ENCODE results near the gene RPS6KB1. TPM values are rescaled to one million over a fixed set of nuclear protein-coding genes. Genes with fewer than 3 reads are reported as not detected.

RPS6KB1 gene
- polyA plus RNA-seq, 3 donors: 15.8 to 15.9 (median 15.9) TPM

DNA sequence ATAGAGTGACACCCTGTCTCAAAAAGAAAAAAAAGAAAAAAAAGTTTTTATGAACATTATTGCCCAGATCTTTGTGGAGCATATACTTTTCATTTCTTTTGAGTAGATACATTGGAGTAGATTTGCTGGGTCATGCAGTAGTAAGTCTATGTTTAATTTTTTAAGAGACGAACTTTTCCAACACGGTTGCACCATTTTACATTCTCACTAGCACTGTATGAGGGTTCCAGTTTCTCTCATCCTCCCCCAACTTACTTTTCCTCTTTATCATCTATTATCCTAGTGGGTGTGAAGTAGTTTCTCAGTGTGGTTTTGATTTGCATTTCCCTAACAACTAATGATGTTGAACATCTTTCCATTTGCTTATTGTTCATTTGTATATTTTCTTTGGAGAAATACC lies 10.5 kb downstream of the RPS6KB1 start:
- H3K4me1 ChIP-seq (ENCODE audit: control insufficient read depth in 1 of 2, insufficient read depth in 2 of 2, low read length in 2 of 2): no peaks in the 10 kb centered on the region
- no peak overlapping the region for H3K9ac ChIP-seq (ENCODE audit: insufficient read depth, low read length, poor library complexity, severe bottlenecking)
- H3K36me3 ChIP-seq (replicated peaks in 1 of 2; ENCODE audit: control insufficient read depth in 1 of 2, insufficient read depth in 2 of 2, low read length in 2 of 2): peaks cover 5 to 11% of the 10 kb centered on the region in 2 donors
- H3K4me1 Mint-ChIP-seq: peaks cover 10% of the 10 kb centered on the region
- H3K36me3 Mint-ChIP-seq: peaks cover 7 to 37% of the 10 kb centered on the region in 2 donors
- H3K4me3 Mint-ChIP-seq: no peak overlapping the region
- peaks cover 94% of the 10 kb centered on the region for H3K79me2 ChIP-seq (ENCODE audit: insufficient read depth, low read length)
- no peak overlapping the region for H3K4me3 ChIP-seq (replicated peaks in 1 of 3; ENCODE audit: low read depth in 2 of 3, low read length in 3 of 3)
- no peak for DNase-seq
- H4K20me1 ChIP-seq (ENCODE audit: insufficient read depth, low read length): peaks cover 84% of the 10 kb centered on the region
- no peaks in the 10 kb centered on the region for H3K9me3 Mint-ChIP-seq
- TF ChIP-seq, protein P1, sequence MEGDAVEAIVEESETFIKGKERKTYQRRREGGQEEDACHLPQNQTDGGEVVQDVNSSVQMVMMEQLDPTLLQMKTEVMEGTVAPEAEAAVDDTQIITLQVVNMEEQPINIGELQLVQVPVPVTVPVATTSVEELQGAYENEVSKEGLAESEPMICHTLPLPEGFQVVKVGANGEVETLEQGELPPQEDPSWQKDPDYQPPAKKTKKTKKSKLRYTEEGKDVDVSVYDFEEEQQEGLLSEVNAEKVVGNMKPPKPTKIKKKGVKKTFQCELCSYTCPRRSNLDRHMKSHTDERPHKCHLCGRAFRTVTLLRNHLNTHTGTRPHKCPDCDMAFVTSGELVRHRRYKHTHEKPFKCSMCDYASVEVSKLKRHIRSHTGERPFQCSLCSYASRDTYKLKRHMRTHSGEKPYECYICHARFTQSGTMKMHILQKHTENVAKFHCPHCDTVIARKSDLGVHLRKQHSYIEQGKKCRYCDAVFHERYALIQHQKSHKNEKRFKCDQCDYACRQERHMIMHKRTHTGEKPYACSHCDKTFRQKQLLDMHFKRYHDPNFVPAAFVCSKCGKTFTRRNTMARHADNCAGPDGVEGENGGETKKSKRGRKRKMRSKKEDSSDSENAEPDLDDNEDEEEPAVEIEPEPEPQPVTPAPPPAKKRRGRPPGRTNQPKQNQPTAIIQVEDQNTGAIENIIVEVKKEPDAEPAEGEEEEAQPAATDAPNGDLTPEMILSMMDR (IDR thresholded peaks at IDR 0.05): no peak
- WGBS (ENCODE audit: insufficient coverage): no CpG with 5 or more reads among the region's 2 CpGs
- H3K27me3 Mint-ChIP-seq (ENCODE audit: low read depth in 3 of 3): no peaks in the 10 kb centered on the region
- no peaks in the 10 kb centered on the region for H3K9me3 ChIP-seq (replicated peaks in 1 of 2; ENCODE audit: control insufficient read depth in 1 of 2, insufficient read depth in 1 of 2, low read length in 2 of 2)
- intact Hi-C loops (cut with micrococcal nuclease): no loop called here
- no peak overlapping the region for H3K4me2 ChIP-seq (replicated peaks; ENCODE audit: extremely low read depth, low read length, poor library complexity, severe bottlenecking)
- no peak overlapping the region for H2AFZ ChIP-seq (ENCODE audit: insufficient read depth, low read depth, low read length, poor library complexity, severe bottlenecking)
- peak overlapping the region in 1 of 7 donors; percentile 0 for H3K27ac Mint-ChIP-seq
- H3K27me3 ChIP-seq (ENCODE audit: control insufficient read depth in 2 of 2, insufficient read depth in 2 of 2, low read length in 2 of 2): no peaks in the 10 kb centered on the region
- no peak overlapping the region for H3K27ac ChIP-seq (ENCODE audit: low read depth in 1 of 2, low read length in 2 of 2)

DNA sequence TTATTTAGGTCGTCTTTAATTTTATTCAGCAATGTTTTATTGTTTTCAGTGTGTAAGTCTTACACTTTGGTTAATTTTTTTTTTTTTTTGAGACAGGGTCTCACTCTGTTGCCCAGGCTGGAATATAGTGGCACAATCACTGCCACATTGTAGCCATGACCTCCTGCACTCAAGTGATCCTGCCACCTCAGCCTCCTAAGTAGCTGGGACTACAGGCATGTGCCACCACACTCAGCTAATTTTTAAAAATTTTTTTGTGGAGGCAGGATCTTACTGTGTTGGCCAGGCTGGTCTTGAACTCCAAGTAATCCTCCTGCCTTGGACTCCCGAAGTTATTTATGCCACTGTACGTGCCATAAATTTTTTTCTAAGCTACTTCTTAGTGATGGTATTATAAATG lies 14.5 kb downstream of the RPS6KB1 start:
- H3K36me3 Mint-ChIP-seq: peaks cover 17 to 42% of the 10 kb centered on the region in 2 donors
- WGBS (ENCODE audit: insufficient coverage): no CpG with 5 or more reads among the region's 3 CpGs

More for the DNA sequence above, 14.5 kb downstream of the RPS6KB1 start:
- H2AFZ ChIP-seq (ENCODE audit: insufficient read depth, low read depth, low read length, poor library complexity, severe bottlenecking): no peak overlapping the region
- no peak overlapping the region for H3K27ac ChIP-seq (ENCODE audit: low read depth in 1 of 2, low read length in 2 of 2)
- no peak for DNase-seq
- intact Hi-C loops (cut with micrococcal nuclease): no loop called here
- H3K79me2 ChIP-seq (ENCODE audit: insufficient read depth, low read length): peaks cover 69% of the 10 kb centered on the region
- Mint-ChIP-seq H3K9me3 (peaks cover 0 to 3% (median 0%) of the 10 kb centered on the region in 7 donors), H3K27me3 (ENCODE audit: low read depth in 3 of 3) (no peaks in the 10 kb centered on the region), H3K27ac (no peak overlapping the region), H3K4me3 (no peak overlapping the region), H3K4me1 (peaks cover 4% of the 10 kb centered on the region)
- H3K4me1 ChIP-seq (ENCODE audit: control insufficient read depth in 1 of 2, insufficient read depth in 2 of 2, low read length in 2 of 2): no peaks in the 10 kb centered on the region
- peaks cover 48% of the 10 kb centered on the region for H4K20me1 ChIP-seq (ENCODE audit: insufficient read depth, low read length)
- no peak overlapping the region for H3K4me3 ChIP-seq (replicated peaks in 1 of 3; ENCODE audit: low read depth in 2 of 3, low read length in 3 of 3)
- H3K9me3 ChIP-seq (replicated peaks in 1 of 2; ENCODE audit: control insufficient read depth in 1 of 2, insufficient read depth in 1 of 2, low read length in 2 of 2): no peaks in the 10 kb centered on the region
- TF ChIP-seq, protein P1 (IDR thresholded peaks at IDR 0.05): no peak
- no peak overlapping the region for H3K4me2 ChIP-seq (replicated peaks; ENCODE audit: extremely low read depth, low read length, poor library complexity, severe bottlenecking)
- H3K9ac ChIP-seq (ENCODE audit: insufficient read depth, low read length, poor library complexity, severe bottlenecking): no peak overlapping the region
- no peaks in the 10 kb centered on the region for H3K27me3 ChIP-seq (ENCODE audit: control insufficient read depth in 2 of 2, insufficient read depth in 2 of 2, low read length in 2 of 2)
- peaks cover 17 to 35% of the 10 kb centered on the region in 2 donors for H3K36me3 ChIP-seq (replicated peaks in 1 of 2; ENCODE audit: control insufficient read depth in 1 of 2, insufficient read depth in 2 of 2, low read length in 2 of 2)
